H1 (cell line): ENCODE data around the gene UQCRFS1.

Experiments
- BRCA1 ChIP-seq: IDR thresholded peaks from 2 replicates; pipeline ENCODE4 v1.6.1; 2012; ENCODE audit warnings: low read depth, low read length, improper control_type of control experiment
- EP300 ChIP-seq, 2 experiments: IDR thresholded peaks; 1 replicate in 1 of 2; 2 replicates in 1 of 2; pipeline ENCODE4 v1.6.1; 2011 to 2012; ENCODE audit warnings: low read depth in 2 of 2, low read length in 2 of 2, mild to moderate bottlenecking in 2 of 2, borderline replicate concordance in 1 of 2, inconsistent platforms in 1 of 2, moderate library complexity in 1 of 2
- JUN ChIP-seq: IDR thresholded peaks from 2 replicates; pipeline ENCODE4 v1.6.1; 2011; ENCODE audit warnings: low read depth, mild to moderate bottlenecking, improper control_type of control experiment, low read length
- JUND ChIP-seq: IDR thresholded peaks from 2 replicates; pipeline ENCODE4 v1.6.1; 2011; ENCODE audit warnings: mild to moderate bottlenecking, improper control_type of control experiment, low read length
- TF ChIP-seq, protein P1 (sequence below), 3 experiments: IDR thresholded peaks; 1 replicate in 2 of 3; 2 replicates in 1 of 3; pipeline versions ENCODE4 v1.5.1 to v1.6.1; 2011; ENCODE audit warnings: low read length in 3 of 3, mild to moderate bottlenecking in 3 of 3, inconsistent platforms in 2 of 3, low read depth in 1 of 3, moderate library complexity in 1 of 3; ENCODE audit not compliant: insufficient read depth in 1 of 3; ENCODE audit errors: control extremely low read depth in 1 of 3

DNA sequence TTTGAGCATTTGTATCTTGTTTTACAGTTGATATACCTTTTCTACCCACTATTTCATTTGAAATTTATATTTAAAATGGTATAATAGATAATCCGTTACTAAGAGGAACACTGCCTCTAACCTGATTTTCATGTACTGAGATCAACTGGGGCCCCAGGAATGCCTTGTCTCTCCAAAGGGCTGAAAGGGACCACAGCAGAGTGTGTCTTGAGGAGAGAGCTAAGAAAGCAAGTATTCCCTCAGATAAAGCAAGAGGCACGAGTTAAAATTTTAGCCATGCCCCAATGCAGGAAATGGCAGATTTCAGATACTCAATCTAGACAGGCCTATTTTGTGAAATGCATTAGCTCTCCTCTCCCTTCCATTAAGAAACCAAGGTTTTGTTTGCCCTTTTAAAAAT is 10.7 kb downstream of the UQCRFS1 start:
- TF ChIP-seq JUN (no peak), JUND (no peak), BRCA1 (no peak), EP300 (IDR thresholded peaks at IDR 0.05; ENCODE audit: borderline replicate concordance in 1 of 2, low read depth in 2 of 2, low read length in 2 of 2) (no peak)
- TF ChIP-seq, protein P1, sequence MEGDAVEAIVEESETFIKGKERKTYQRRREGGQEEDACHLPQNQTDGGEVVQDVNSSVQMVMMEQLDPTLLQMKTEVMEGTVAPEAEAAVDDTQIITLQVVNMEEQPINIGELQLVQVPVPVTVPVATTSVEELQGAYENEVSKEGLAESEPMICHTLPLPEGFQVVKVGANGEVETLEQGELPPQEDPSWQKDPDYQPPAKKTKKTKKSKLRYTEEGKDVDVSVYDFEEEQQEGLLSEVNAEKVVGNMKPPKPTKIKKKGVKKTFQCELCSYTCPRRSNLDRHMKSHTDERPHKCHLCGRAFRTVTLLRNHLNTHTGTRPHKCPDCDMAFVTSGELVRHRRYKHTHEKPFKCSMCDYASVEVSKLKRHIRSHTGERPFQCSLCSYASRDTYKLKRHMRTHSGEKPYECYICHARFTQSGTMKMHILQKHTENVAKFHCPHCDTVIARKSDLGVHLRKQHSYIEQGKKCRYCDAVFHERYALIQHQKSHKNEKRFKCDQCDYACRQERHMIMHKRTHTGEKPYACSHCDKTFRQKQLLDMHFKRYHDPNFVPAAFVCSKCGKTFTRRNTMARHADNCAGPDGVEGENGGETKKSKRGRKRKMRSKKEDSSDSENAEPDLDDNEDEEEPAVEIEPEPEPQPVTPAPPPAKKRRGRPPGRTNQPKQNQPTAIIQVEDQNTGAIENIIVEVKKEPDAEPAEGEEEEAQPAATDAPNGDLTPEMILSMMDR (IDR thresholded peaks at IDR 0.05; ENCODE audit: control extremely low read depth in 1 of 3, insufficient read depth in 1 of 3, low read depth in 1 of 3, low read length in 3 of 3): no peak
